HEK293 (cell line): ENCODE results near the gene DENND4B.

Experiments used
- CTCF ChIA-PET: fragments of 350-600 bp; formaldehyde crosslinking; extraction: SDS; loops from one replicate; lab custom pipeline; 2021; ENCODE audit warnings: antibody characterized with exemption; lab: Yijun Ruan, JAX
- POLR2A ChIA-PET: fragments of 300-600 bp; formaldehyde crosslinking; extraction: SDS; loops from one replicate; lab custom pipeline; 2020; ENCODE audit warnings: antibody characterized with exemption, inconsistent platforms; lab: Yijun Ruan, JAX
- H3K27ac ChIP-seq: fragments of 200-500 bp; sonication (Bioruptor generic); 2 replicates; pipeline ENCODE4 v1.5.1; 2014; ENCODE audit warnings: low read depth, low read length, control low read depth, inconsistent platforms; ENCODE audit errors: extremely low read depth
- H3K36me3 ChIP-seq, 2 experiments: fragments of 200-500 bp in 1 of 2; sonication (Bioruptor generic) in 1 of 2; 1 replicate in 1 of 2; 2 replicates in 1 of 2; pipeline ENCODE4 v1.5.1; 2014 to 2017; ENCODE audit warnings: inconsistent platforms in 2 of 2, low read length in 2 of 2; ENCODE audit not compliant: control insufficient read depth in 2 of 2, insufficient read depth in 1 of 2
- H3K4me1 ChIP-seq: fragments of 200-500 bp; sonication (Bioruptor generic); 2 replicates; pipeline ENCODE4 v1.5.1; 2014; ENCODE audit warnings: mild to moderate bottlenecking, low read length, inconsistent platforms; ENCODE audit not compliant: control insufficient read depth, insufficient read depth
- H3K4me3 ChIP-seq: 2 replicates; pipeline ENCODE4 v1.5.1; 2011; ENCODE audit warnings: low read depth, mild to moderate bottlenecking, control low read depth, low read length, moderate library complexity
- H3K9me3 ChIP-seq: fragments of 200-500 bp; sonication (Bioruptor generic); 2 replicates; pipeline ENCODE4 v1.5.1; 2014; ENCODE audit warnings: low read depth, low read length, inconsistent platforms; ENCODE audit not compliant: control insufficient read depth, insufficient read depth
- EGR2 ChIP-seq: fragments of 450-650 bp; formaldehyde crosslinking; IDR thresholded peaks from 2 replicates; pipeline ENCODE4 v1.5.1; 2016; ENCODE audit warnings: low read depth, missing biosample characterization, missing genetic modification characterization
- IKZF3 ChIP-seq: fragments of 450-650 bp; IDR thresholded peaks from 2 replicates; pipeline ENCODE4 v1.5.0; 2018; ENCODE audit warnings: missing biosample characterization, mild to moderate bottlenecking, missing genetic modification characterization, moderate library complexity
- KLF1 ChIP-seq: fragments of 450-650 bp; formaldehyde crosslinking; IDR thresholded peaks from 2 replicates; pipeline ENCODE4 v1.5.1; 2016; ENCODE audit warnings: missing biosample characterization, missing genetic modification characterization
- KLF8 ChIP-seq: fragments of 450-650 bp; formaldehyde crosslinking; IDR thresholded peaks from 2 replicates; pipeline ENCODE4 v1.5.1; 2016; ENCODE audit warnings: missing biosample characterization, missing genetic modification characterization
- MYNN ChIP-seq: fragments of 450-650 bp; formaldehyde crosslinking; IDR thresholded peaks from 2 replicates; pipeline ENCODE4 v1.5.1; 2016; ENCODE audit warnings: missing biosample characterization, missing genetic modification characterization, borderline replicate concordance
- SP7 ChIP-seq: fragments of 450-650 bp; formaldehyde crosslinking; IDR thresholded peaks from 2 replicates; pipeline ENCODE4 v1.5.1; 2016; ENCODE audit warnings: missing biosample characterization, missing genetic modification characterization
- ZBTB21 ChIP-seq: fragments of 450-650 bp; formaldehyde crosslinking; IDR thresholded peaks from 2 replicates; pipeline ENCODE4 v1.5.1; 2017; ENCODE audit warnings: missing biosample characterization, missing genetic modification characterization
- ZNF132 ChIP-seq: fragments of 450-650 bp; formaldehyde crosslinking; IDR thresholded peaks from 2 replicates; pipeline ENCODE4 v1.5.1; 2017; ENCODE audit warnings: missing biosample characterization, missing genetic modification characterization, borderline replicate concordance
- ZNF133 ChIP-seq: fragments of 450-650 bp; formaldehyde crosslinking; IDR thresholded peaks from 2 replicates; pipeline ENCODE4 v1.5.1; 2016; ENCODE audit warnings: missing biosample characterization, missing genetic modification characterization
- ZNF202 ChIP-seq: fragments of 450-650 bp; formaldehyde crosslinking; IDR thresholded peaks from 2 replicates; pipeline ENCODE4 v1.5.1; 2016; ENCODE audit warnings: missing biosample characterization, missing genetic modification characterization, borderline replicate concordance
- ZNF266 ChIP-seq: fragments of 450-650 bp; formaldehyde crosslinking; IDR thresholded peaks from 2 replicates; pipeline ENCODE4 v1.5.1; 2016; ENCODE audit warnings: missing biosample characterization, missing genetic modification characterization, low read depth
- ZNF473 ChIP-seq: fragments of 450-650 bp; formaldehyde crosslinking; IDR thresholded peaks from 2 replicates; pipeline ENCODE4 v1.5.1; 2017; ENCODE audit warnings: missing biosample characterization, missing genetic modification characterization
- ZNF48 ChIP-seq: fragments of 450-650 bp; formaldehyde crosslinking; IDR thresholded peaks from 2 replicates; pipeline ENCODE4 v1.5.1; 2016; ENCODE audit warnings: missing biosample characterization, missing genetic modification characterization
- ZNF621 ChIP-seq: fragments of 450-650 bp; formaldehyde crosslinking; IDR thresholded peaks from 2 replicates; pipeline ENCODE4 v1.5.1; 2017; ENCODE audit warnings: missing biosample characterization, missing genetic modification characterization
- ZNF624 ChIP-seq: fragments of 450-650 bp; formaldehyde crosslinking; IDR thresholded peaks from 2 replicates; pipeline ENCODE4 v1.5.1; 2017; ENCODE audit warnings: missing biosample characterization, missing genetic modification characterization
- ZNF626 ChIP-seq: fragments of 450-650 bp; sonication (Bioruptor Pico); formaldehyde crosslinking; IDR thresholded peaks from 2 replicates; pipeline ENCODE4 v1.5.1; 2018; ENCODE audit warnings: missing biosample characterization, missing genetic modification characterization, inconsistent platforms
- ZNF645 ChIP-seq: fragments of 450-650 bp; formaldehyde crosslinking; IDR thresholded peaks from 2 replicates; pipeline ENCODE4; 2016; ENCODE audit warnings: missing biosample characterization, missing genetic modification characterization
- ZNF654 ChIP-seq: fragments of 450-650 bp; formaldehyde crosslinking; IDR thresholded peaks from 2 replicates; pipeline ENCODE4 v1.5.1; 2016; ENCODE audit warnings: low read depth, missing biosample characterization, missing genetic modification characterization
- ZNF664 ChIP-seq: fragments of 450-650 bp; formaldehyde crosslinking; IDR thresholded peaks from 2 replicates; pipeline ENCODE4 v1.5.1; 2016; ENCODE audit warnings: missing biosample characterization, missing genetic modification characterization
- ZNF670 ChIP-seq: fragments of 450-650 bp; formaldehyde crosslinking; IDR thresholded peaks from 2 replicates; pipeline ENCODE4 v1.5.1; 2016; ENCODE audit warnings: missing biosample characterization, missing genetic modification characterization, low read depth
- ZNF768 ChIP-seq: fragments of 450-650 bp; formaldehyde crosslinking; IDR thresholded peaks from 2 replicates; pipeline ENCODE4 v1.5.1; 2018; ENCODE audit warnings: missing biosample characterization, mild to moderate bottlenecking, missing genetic modification characterization
- TF ChIP-seq, protein P1 (sequence below): fragments of 450-650 bp; formaldehyde crosslinking; IDR thresholded peaks from 2 replicates; pipeline ENCODE4 v1.5.1; 2016; ENCODE audit warnings: missing biosample characterization, missing genetic modification characterization
- TF ChIP-seq, protein P2 (sequence below): fragments of 450-650 bp; formaldehyde crosslinking; conservative IDR thresholded peaks from 2 replicates; pipeline ENCODE4 v1.5.1; 2016; ENCODE audit warnings: low read depth, missing biosample characterization, missing genetic modification characterization
- TF ChIP-seq, protein P3 (sequence below): fragments of 450-650 bp; formaldehyde crosslinking; IDR thresholded peaks from 2 replicates; pipeline ENCODE4 v1.5.1; 2016; ENCODE audit warnings: missing biosample characterization, missing genetic modification characterization

Gene DENND4B

GRCh38 chr1:153940756-153941155, 5.8 kb downstream of the DENND4B start:
- Histone ChIP-seq H3K9me3 (no peaks in the 10 kb centered on the region), H3K36me3 (peaks cover 4 to 76% of the 10 kb centered on the region in 2 experiments; a peak in 1 of 3 replicates), H3K27ac (no peak overlapping the region), H3K4me3 (no peak overlapping the region), H3K4me1 (no peaks in the 10 kb centered on the region)
- POLR2A ChIA-PET = interaction anchor here (0.6 to 2.0 kb wide), 2 partner anchors 27 to 157 kb away, joined by 3 to 7 read pairs; partner anchors contain the start of gene CREB3L4
- TF ChIP-seq, protein P1, sequence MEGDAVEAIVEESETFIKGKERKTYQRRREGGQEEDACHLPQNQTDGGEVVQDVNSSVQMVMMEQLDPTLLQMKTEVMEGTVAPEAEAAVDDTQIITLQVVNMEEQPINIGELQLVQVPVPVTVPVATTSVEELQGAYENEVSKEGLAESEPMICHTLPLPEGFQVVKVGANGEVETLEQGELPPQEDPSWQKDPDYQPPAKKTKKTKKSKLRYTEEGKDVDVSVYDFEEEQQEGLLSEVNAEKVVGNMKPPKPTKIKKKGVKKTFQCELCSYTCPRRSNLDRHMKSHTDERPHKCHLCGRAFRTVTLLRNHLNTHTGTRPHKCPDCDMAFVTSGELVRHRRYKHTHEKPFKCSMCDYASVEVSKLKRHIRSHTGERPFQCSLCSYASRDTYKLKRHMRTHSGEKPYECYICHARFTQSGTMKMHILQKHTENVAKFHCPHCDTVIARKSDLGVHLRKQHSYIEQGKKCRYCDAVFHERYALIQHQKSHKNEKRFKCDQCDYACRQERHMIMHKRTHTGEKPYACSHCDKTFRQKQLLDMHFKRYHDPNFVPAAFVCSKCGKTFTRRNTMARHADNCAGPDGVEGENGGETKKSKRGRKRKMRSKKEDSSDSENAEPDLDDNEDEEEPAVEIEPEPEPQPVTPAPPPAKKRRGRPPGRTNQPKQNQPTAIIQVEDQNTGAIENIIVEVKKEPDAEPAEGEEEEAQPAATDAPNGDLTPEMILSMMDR (tag by site-specific recombination) = no peak
- TF ChIP-seq ZNF48 (tag by site-specific recombination) (no peak), ZNF621 (tag by site-specific recombination) (no peak), ZNF132 (tag by site-specific recombination) (no peak), IKZF3 (no peak)
- CTCF ChIA-PET = interaction anchor here (0.9 kb wide), 1 partner anchor 11 kb away, joined by 3 read pairs; no protein-coding TSS in a partner anchor

DNA sequence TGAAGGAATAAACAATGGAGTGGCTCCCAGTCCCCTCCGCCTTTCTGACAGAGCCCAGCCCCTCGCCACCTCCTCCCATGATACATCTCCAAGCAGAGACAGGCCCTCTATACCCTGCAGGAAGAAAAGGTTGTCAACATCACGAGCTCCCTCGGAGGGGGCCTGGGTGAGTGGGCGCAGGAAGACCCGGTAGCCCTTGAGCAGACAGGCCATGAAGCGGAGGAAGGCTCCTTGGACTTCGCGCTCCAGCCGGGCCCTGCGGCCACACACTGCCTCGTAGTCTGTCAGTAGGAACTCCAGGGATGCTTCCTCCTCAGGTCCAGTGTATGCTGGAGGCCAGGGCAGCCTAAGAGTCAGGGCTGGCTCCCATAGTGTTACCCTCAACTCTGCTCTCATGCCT, 7.0 kb downstream of the DENND4B start:
- TF ChIP-seq ZNF664 (tag by site-specific recombination) (no peak), ZNF473 (tag by site-specific recombination) (no peak), ZNF626 (tag by site-specific recombination) (no peak), ZNF654 (tag by site-specific recombination) (no peak), ZNF624 (no peak), ZNF202 (no peak), MYNN (tag by site-specific recombination) (no peak), SP7 (no peak), KLF1 (no peak), ZNF48 (tag by site-specific recombination) (no peak), ZNF266 (tag by site-specific recombination) (no peak), ZNF768 (no peak), ZNF645 (tag by site-specific recombination) (no peak), ZNF670 (tag by site-specific recombination) (no peak), KLF8 (tag by site-specific recombination) (no peak), ZNF133 (tag by site-specific recombination) (no peak), EGR2 (tag by site-specific recombination) (no peak), ZBTB21 (no peak)
- TF ChIP-seq, protein P2, sequence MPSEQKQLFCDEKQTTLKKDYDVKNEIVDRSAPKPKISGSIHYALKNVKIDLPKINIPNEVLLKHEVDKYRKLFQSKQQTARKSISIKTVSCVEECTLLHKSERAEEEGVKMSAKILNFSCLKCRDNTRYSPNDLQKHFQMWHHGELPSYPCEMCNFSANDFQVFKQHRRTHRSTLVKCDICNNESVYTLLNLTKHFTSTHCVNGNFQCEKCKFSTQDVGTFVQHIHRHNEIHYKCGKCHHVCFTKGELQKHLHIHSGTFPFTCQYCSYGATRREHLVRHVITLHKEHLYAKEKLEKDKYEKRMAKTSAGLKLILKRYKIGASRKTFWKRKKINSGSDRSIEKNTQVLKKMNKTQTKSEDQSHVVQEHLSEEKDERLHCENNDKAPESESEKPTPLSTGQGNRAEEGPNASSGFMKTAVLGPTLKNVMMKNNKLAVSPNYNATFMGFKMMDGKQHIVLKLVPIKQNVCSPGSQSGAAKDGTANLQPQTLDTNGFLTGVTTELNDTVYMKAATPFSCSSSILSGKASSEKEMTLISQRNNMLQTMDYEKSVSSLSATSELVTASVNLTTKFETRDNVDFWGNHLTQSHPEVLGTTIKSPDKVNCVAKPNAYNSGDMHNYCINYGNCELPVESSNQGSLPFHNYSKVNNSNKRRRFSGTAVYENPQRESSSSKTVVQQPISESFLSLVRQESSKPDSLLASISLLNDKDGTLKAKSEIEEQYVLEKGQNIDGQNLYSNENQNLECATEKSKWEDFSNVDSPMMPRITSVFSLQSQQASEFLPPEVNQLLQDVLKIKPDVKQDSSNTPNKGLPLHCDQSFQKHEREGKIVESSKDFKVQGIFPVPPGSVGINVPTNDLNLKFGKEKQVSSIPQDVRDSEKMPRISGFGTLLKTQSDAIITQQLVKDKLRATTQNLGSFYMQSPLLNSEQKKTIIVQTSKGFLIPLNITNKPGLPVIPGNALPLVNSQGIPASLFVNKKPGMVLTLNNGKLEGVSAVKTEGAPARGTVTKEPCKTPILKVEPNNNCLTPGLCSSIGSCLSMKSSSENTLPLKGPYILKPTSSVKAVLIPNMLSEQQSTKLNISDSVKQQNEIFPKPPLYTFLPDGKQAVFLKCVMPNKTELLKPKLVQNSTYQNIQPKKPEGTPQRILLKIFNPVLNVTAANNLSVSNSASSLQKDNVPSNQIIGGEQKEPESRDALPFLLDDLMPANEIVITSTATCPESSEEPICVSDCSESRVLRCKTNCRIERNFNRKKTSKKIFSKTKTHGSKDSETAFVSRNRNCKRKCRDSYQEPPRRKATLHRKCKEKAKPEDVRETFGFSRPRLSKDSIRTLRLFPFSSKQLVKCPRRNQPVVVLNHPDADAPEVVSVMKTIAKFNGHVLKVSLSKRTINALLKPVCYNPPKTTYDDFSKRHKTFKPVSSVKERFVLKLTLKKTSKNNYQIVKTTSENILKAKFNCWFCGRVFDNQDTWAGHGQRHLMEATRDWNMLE (tag by site-specific recombination) = no peak
- TF ChIP-seq, protein P3, sequence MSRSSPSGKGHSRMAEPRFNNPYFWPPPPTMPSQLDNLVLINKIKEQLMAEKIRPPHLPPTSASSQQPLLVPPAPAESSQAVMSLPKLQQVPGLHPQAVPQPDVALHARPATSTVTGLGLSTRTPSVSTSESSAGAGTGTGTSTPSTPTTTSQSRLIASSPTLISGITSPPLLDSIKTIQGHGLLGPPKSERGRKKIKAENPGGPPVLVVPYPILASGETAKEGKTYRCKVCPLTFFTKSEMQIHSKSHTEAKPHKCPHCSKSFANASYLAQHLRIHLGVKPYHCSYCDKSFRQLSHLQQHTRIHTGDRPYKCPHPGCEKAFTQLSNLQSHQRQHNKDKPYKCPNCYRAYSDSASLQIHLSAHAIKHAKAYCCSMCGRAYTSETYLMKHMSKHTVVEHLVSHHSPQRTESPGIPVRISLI (tag by site-specific recombination) = no peak
- H3K4me1 ChIP-seq = no peaks in the 10 kb centered on the region
- ChIA-PET POLR2A (interaction anchor here (0.5 to 0.9 kb wide), 2 partner anchors 11 to 64 kb away, joined by 3 read pairs; no protein-coding TSS in a partner anchor), CTCF (no interaction called here)
- H3K4me3 ChIP-seq = no peak overlapping the region
- peaks cover 4 to 88% of the 10 kb centered on the region in 2 experiments; a peak in 2 of 3 replicates for H3K36me3 ChIP-seq
- no peaks in the 10 kb centered on the region for H3K9me3 ChIP-seq
- H3K27ac ChIP-seq = no peak overlapping the region
